Ureter (tissue), 1 donor: ENCODE measurements around the gene PTGFRN. TPM values are rescaled to one million over a fixed set of nuclear protein-coding genes. Genes with fewer than 3 reads are reported as not detected.
"Not testable (repeated sequence)": the region's sequence is repeated elsewhere in the genome, so short reads cannot be mapped to it uniquely, and the experiment has no call there.

Experiments
- DNase-seq: peaks from one replicate; pipeline ENCODE4 v3.0.0-alpha.2; 2020; ENCODE audit warnings: low spot score
- total RNA-seq: library from RNA; stranded (reverse); gene quantifications from one replicate; pipeline ENCODE4 v1.2.4, GENCODE V29; 2023
- donor health status: DM: yes; HTN: yes; CAD: no.

Gene PTGFRN
- total RNA-seq, 1 donor from 2014 or later: 103 TPM

GRCh38 chr1:116916533-116917445, 7.1 kb downstream of the PTGFRN start:
- peak; percentile 36 for DNase-seq

GRCh38 chr1:116918714-116919357, 9.1 kb downstream of the PTGFRN start:
- peak; percentile 9 for DNase-seq

- DNase-seq: peak; percentile 39
These were observed 10.1 kb downstream of the PTGFRN start for GRCh38 chr1:116919802-116920201.

GRCh38 chr1:116920211-116920610, 10.5 kb downstream of the PTGFRN start:
- no peak for DNase-seq

GRCh38 chr1:116921301-116921885, 11.7 kb downstream of the PTGFRN start:
- DNase-seq: no peak

GRCh38 chr1:116921937-116922336, 12.2 kb downstream of the PTGFRN start:
- DNase-seq: no peak

- no peak for DNase-seq
These were observed 13.7 kb downstream of the PTGFRN start for GRCh38 chr1:116923421-116923820.

GRCh38 chr1:116927049-116927798, 17.5 kb downstream of the PTGFRN start:
- DNase-seq: no peak

GRCh38 chr1:116929961-116930592, 20.4 kb downstream of the PTGFRN start:
- no peak for DNase-seq

- no peak for DNase-seq
These were observed 21.6 kb downstream of the PTGFRN start for GRCh38 chr1:116931016-116931918.

- no peak for DNase-seq
These were observed 24.1 kb downstream of the PTGFRN start for GRCh38 chr1:116933606-116934515.

GRCh38 chr1:116934586-116935207, 25.0 kb downstream of the PTGFRN start:
- DNase-seq: no peak

GRCh38 chr1:116938216-116938615, 28.5 kb downstream of the PTGFRN start:
- DNase-seq: no peak

- not testable (repeated sequence) for DNase-seq
These were observed 30.2 kb downstream of the PTGFRN start for GRCh38 chr1:116939780-116940543.

- DNase-seq: no peak
These were observed 31.3 kb downstream of the PTGFRN start for GRCh38 chr1:116940814-116941599.

- no peak for DNase-seq
These were observed 32.0 kb downstream of the PTGFRN start for GRCh38 chr1:116941670-116942069.

GRCh38 chr1:116942344-116942743, 32.6 kb downstream of the PTGFRN start:
- DNase-seq: no peak
